Activated naive CD4-positive, alpha-beta T cell (primary cell): ENCODE results near the gene OR11G2.
"Not testable (repeated sequence)": the region's sequence is repeated elsewhere in the genome, so short reads cannot be mapped to it uniquely, and the experiment has no call there.

Experiments used
- DNase-seq, 4 experiments: peaks; one replicate each; lab custom pipeline; 2025; lab: John Stamatoyannopoulos, UW

The OR11G2 gene, protein sequence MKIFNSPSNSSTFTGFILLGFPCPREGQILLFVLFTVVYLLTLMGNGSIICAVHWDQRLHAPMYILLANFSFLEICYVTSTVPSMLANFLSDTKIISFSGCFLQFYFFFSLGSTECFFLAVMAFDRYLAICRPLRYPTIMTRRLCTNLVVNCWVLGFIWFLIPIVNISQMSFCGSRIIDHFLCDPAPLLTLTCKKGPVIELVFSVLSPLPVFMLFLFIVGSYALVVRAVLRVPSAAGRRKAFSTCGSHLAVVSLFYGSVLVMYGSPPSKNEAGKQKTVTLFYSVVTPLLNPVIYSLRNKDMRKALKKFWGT

GRCh38 chr14:20190596-20190995, at the start of gene OR11G2:
TSS of gene OR11G2 (plus strand) at chr14:20190896. CDS start at chr14:20197438, 6,542 bp downstream.
- DNase-seq, result no peak

GRCh38 chr14:20143911-20144310, 46.8 kb upstream of the OR11G2 start:
- no peak for DNase-seq

DNA sequence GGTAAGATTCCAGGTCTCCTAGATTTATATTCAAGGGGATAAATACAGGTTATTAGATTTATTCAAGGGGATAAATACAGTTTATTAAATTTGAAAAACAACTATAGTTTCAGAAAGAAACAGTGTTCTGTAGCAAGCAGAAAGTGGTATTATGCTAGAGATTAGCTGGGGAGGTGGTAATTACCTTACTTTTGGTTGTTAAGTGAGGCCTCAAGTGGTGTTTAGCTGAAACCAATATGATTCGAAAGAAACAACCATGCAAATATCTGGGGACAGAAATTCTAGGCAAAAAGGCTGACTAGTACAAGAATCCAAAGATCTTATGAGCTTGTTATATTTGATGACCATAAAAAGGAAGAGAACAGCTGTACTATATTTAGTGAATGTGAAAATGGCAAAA, 45.9 kb upstream of the OR11G2 start:
- DNase-seq, result no peak

DNA sequence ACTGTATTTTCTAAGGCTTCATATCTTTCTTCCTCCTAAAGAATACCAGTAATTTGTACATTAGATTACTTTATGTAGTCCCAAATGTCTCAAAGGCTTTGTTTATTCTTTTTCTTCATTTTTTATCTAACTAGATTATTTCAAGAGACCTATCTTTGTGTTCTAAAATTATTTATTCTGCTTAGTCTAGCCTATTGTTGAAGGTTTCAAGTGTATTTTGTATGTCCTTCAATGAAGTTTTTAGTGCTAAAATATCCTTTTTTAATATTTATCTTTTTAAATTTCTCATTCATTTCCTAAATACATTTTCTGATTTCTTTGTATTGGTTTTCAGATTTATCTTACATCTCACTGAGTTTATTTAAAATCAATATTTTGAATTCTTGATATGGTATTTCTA, 26.2 kb upstream of the OR11G2 start:
- no peak for DNase-seq

DNA sequence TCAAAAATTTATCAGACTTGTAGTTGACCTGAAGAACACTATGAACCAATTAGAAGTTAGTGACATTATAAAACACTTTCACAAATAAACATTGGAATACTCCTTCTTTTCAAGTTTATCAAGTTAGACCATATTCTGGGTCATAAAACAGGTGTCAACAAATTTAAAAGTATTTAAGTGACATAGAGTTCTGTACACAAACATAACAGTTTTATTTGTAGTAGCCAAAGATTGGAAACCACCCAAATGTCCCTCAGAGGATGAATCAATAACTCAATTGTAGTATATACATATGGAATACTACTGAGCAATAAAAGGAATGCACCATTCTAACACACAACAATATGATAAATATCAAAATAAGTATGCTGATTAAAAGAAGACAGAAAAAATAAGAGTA, 23.6 kb upstream of the OR11G2 start:
- DNase-seq, result no peak

- not testable (repeated sequence) for DNase-seq
Measured at GRCh38 chr14:20169852-20170251, 20.8 kb upstream of the OR11G2 start.

DNA sequence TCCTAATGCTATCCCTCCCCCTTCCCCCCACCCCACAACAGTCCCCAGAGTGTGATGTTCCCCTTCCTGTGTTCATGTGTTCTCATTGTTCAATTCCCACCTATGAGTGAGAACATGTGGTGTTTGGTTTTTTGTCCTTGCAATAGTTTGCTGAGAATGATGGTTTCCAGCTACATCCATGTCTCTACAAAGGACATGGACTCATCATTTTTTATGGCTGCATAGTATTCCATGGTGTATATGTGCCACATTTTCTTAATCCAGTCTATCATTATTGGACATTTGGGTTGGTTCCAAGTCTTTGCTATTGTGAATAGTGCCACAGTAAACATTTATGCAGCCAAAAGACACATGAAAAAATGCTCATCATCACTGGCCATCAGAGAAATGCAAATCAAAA, 16.5 kb upstream of the OR11G2 start:
- DNase-seq, result not testable (repeated sequence)

GRCh38 chr14:20176330-20176729, 14.4 kb upstream of the OR11G2 start:
- DNase-seq, result no peak

- no peak for DNase-seq
Measured at GRCh38 chr14:20177433-20177974, 13.2 kb upstream of the OR11G2 start.

- no peak for DNase-seq
Measured at GRCh38 chr14:20179218-20179617, 11.5 kb upstream of the OR11G2 start.

DNA sequence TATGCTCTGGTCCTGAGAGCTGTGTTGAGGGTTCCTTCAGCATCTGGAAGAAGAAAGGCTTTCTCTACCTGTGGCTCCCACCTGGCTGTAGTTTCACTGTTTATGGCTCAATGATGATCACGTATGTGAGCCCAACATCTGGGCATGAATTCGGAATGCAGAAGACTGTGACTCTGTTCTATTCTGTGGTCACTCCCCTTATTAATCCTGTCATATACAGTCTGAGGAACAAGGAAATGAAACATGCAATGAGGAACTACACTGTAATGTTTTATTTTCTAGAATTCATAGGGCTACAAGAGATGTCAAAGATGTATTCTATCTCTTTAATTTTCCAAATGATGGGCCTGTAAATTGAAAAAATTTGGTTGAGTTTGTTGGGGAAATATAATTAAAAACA, 10.8 kb upstream of the OR11G2 start:
- no peak for DNase-seq

DNA sequence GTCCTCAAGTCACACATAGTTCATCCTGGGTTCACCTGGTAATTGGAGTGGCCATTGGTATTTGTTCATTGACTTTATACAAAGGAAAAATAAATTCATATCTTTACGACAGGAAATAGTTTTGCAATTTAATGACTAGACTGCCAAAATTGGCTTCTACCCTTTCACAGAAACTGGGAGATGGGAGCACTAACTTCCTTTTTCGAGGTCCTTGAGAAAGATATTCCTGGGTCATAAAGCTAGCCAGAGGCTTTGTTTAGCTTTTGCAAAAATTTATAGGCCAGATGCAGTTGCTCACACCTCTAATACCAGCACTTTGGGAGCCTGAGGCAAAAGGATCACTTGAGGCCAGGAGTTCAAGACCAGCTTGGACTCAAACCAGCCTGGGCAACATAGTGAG, 10.2 kb upstream of the OR11G2 start:
- DNase-seq, result no peak

DNA sequence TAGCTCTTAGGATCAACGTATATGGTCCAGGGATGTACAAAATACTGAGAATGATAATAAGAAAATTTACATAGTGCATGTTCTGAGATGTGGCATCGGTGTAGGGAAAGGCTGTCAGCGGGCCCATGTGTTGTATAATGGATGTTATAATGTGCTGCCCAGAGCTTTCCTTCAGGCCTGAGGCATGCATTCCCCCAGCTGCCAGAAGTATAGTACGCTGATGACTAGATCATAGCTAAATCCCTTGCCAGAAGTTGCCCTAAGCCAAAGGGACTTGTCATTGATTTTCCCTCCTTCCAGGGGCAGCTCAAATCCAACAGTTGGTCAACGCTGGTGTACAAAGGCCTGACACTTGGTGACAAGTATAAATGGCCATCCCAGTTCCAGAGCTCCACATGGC, 6.5 kb upstream of the OR11G2 start:
- no peak for DNase-seq

DNA sequence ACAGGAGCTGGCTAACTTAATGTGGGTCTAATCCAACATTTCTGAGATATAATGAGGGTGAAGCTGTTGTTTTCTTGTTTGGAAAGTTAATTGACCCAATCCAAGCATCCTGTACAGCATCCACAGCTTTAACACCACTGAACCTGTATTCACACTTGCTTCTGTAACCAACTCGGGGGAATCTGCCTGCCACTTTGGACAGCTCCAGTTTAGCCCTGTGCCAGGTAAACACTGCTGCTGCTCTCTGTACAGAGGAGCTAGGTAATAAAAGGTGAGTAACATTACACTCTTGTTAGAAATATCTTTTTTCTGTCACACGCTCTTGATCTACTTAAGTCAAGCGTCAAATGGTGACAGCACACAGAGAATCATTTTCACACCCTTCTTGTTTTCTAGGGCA, 700 bp downstream of the OR11G2 start:
- DNase-seq, result no peak

- DNase-seq, result no peak
Measured at GRCh38 chr14:20194101-20194500, 3.4 kb downstream of the OR11G2 start.

- not testable (repeated sequence) for DNase-seq
Measured at GRCh38 chr14:20195170-20195569, 4.5 kb downstream of the OR11G2 start.

- DNase-seq, result no peak
Measured at GRCh38 chr14:20195911-20196310, 5.2 kb downstream of the OR11G2 start.

- DNase-seq, result no peak
Measured at GRCh38 chr14:20197459-20197858, 6.8 kb downstream of the OR11G2 start.

DNA sequence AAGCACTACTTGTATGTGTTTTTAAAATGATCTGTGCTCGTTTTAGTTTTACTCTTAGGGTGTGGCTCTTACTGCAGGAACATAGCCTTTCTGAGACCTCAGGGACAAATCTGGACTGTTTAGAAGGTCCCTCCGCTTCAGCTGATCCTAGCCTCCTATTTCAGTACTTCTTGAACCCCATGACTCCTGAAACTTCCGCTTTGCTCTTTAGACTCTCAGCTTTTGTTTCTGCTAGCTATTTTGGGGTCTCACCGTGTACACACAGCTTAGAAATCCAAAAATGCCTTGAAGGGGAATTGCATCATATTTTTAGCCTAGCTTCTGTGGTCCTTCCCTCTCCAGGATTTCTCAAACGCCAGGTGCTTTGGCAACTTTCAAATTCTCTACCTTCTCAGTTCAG, 8.3 kb downstream of the OR11G2 start:
- no peak for DNase-seq

- DNase-seq, result no peak
Measured at GRCh38 chr14:20204721-20205120, 14.0 kb downstream of the OR11G2 start.

DNA sequence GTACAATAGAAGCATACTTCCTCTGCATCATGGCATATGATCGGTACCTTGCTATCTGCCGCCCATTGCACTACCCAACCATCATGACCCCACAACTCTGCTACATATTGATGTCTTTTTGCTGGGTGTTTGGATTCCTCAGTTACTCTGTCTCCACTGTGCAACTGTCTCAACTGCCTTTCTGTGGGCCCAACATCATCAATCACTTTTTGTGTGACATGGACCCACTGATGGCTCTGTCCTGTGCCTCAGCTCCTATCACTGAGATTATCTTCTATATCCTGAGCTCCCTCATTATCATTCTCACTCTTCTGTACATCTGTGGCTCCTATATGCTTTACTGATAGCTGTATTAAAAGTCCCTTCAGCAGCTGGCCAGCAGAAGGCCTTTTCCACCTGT, 18.9 kb downstream of the OR11G2 start:
- no peak for DNase-seq

GRCh38 chr14:20212406-20212805, 21.7 kb downstream of the OR11G2 start:
- not testable (repeated sequence) for DNase-seq

DNA sequence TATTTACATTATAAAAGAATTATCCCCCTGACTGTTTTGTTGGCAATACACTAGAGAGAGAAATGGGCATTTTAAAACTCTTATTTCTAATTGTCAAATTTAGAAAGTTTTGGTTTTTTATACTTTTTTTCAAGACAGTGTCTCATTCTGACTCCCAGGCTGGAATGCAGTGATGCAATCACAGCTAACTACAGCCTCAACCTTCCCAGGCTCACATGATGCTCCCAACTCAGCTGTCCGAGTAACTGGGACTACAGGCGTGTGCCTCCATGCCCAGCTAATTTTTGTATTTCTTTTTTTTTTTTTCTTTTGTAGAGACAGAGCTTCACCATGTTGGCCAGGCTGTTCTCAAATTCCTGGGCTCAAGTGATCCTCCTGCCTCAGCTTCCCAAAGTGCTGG, 24.5 kb downstream of the OR11G2 start:
- DNase-seq, result no peak

- DNase-seq, result no peak
Measured at GRCh38 chr14:20219033-20219432, 28.3 kb downstream of the OR11G2 start.
